ENCODE data around the gene SMYD2. TPM values are rescaled to one million over a fixed set of nuclear protein-coding genes. Genes with fewer than 3 reads are reported as not detected.

The SMYD2 gene
- total RNA-seq, 1 donor from 2014 or later, result 18.2 TPM

GRCh38 chr1:214362188-214362882 lies 81.4 kb downstream of the SMYD2 start:
- intact Hi-C loops (cut with DNase I), result no loop called here
- no peaks in the 10 kb centered on the region for H3K4me1 ChIP-seq
- no peak overlapping the region for H3K4me3 ChIP-seq
- no peak for DNase-seq (ENCODE audit: extremely low spot score in 2 of 2)
- H3K27ac ChIP-seq, result peak overlapping the region; percentile 33
- no peaks in the 10 kb centered on the region for H3K9me3 ChIP-seq
- no peaks in the 10 kb centered on the region for H3K27me3 ChIP-seq
- peaks cover 0 to 28% of the 10 kb centered on the region in 2 donors for H3K36me3 ChIP-seq
- TF ChIP-seq POLR2AphosphoS5 (IDR thresholded peaks at IDR 0.05; ENCODE audit: insufficient read depth in 1 of 2, low read depth in 1 of 2), result no peak
- TF ChIP-seq, protein P1, sequence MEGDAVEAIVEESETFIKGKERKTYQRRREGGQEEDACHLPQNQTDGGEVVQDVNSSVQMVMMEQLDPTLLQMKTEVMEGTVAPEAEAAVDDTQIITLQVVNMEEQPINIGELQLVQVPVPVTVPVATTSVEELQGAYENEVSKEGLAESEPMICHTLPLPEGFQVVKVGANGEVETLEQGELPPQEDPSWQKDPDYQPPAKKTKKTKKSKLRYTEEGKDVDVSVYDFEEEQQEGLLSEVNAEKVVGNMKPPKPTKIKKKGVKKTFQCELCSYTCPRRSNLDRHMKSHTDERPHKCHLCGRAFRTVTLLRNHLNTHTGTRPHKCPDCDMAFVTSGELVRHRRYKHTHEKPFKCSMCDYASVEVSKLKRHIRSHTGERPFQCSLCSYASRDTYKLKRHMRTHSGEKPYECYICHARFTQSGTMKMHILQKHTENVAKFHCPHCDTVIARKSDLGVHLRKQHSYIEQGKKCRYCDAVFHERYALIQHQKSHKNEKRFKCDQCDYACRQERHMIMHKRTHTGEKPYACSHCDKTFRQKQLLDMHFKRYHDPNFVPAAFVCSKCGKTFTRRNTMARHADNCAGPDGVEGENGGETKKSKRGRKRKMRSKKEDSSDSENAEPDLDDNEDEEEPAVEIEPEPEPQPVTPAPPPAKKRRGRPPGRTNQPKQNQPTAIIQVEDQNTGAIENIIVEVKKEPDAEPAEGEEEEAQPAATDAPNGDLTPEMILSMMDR (IDR thresholded peaks at IDR 0.05), result no peak
- no peak for TF ChIP-seq POLR2A (IDR thresholded peaks at IDR 0.05)

DNA sequence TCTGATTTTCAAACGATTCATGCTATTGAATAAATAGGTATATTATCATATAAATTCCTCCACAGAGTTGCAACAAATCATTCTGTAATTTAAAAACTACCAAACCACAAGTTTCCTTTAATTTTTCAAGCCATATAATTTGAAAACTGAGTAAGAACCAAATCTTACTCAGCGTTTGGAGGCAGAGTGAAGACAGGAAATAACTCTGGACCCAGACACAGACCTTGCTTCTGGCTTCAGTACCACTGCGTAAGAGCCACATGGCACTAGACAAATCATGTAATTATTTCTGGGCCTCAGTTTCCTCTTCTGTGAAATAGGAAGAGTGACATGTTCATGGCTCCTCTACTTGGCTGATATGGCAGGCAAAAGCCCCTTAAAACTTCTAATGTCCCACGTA lies 82.4 kb downstream of the SMYD2 start:
- Histone ChIP-seq H3K36me3 (peaks cover 0 to 20% of the 10 kb centered on the region in 2 donors), H3K27ac (no peak overlapping the region)
- TF ChIP-seq POLR2AphosphoS5 (IDR thresholded peaks at IDR 0.05; ENCODE audit: insufficient read depth in 1 of 2, low read depth in 1 of 2) (no peak), POLR2A (IDR thresholded peaks at IDR 0.05) (no peak)
- TF ChIP-seq, protein P1 (IDR thresholded peaks at IDR 0.05), result no peak

GRCh38 chr1:214364386-214364785 lies 83.4 kb downstream of the SMYD2 start:
- no peak for DNase-seq (ENCODE audit: extremely low spot score in 2 of 2)
- H3K4me3 ChIP-seq, result no peak overlapping the region
- no peak for TF ChIP-seq POLR2A (IDR thresholded peaks at IDR 0.05)
- no peak for TF ChIP-seq POLR2AphosphoS5 (IDR thresholded peaks at IDR 0.05; ENCODE audit: insufficient read depth in 1 of 2, low read depth in 1 of 2)
- TF ChIP-seq, protein P1 (IDR thresholded peaks at IDR 0.05), result no peak
- H3K9me3 ChIP-seq, result no peaks in the 10 kb centered on the region
- H3K27me3 ChIP-seq, result no peaks in the 10 kb centered on the region
- H3K4me1 ChIP-seq, result no peaks in the 10 kb centered on the region
- intact Hi-C loops (cut with DNase I), result no loop called here
- H3K36me3 ChIP-seq, result peaks cover 0 to 20% of the 10 kb centered on the region in 2 donors
- no peak overlapping the region for H3K27ac ChIP-seq

More for the DNA sequence above, 82.4 kb downstream of the SMYD2 start:
- no peak overlapping the region for H3K4me3 ChIP-seq
- H3K9me3 ChIP-seq, result no peaks in the 10 kb centered on the region
- H3K4me1 ChIP-seq, result no peaks in the 10 kb centered on the region
- intact Hi-C loops (cut with DNase I), result no loop called here
- no peak for DNase-seq (ENCODE audit: extremely low spot score in 2 of 2)
- no peaks in the 10 kb centered on the region for H3K27me3 ChIP-seq

GRCh38 chr1:214364786-214365295 lies 83.9 kb downstream of the SMYD2 start:
- peaks cover 0 to 17% of the 10 kb centered on the region in 2 donors for H3K36me3 ChIP-seq
- intact Hi-C loops (cut with DNase I), result no loop called here

More at GRCh38 chr1:214364786-214365295, 83.9 kb downstream of the SMYD2 start:
- Histone ChIP-seq H3K9me3 (no peaks in the 10 kb centered on the region), H3K27ac (no peak overlapping the region), H3K4me1 (no peaks in the 10 kb centered on the region), H3K4me3 (no peak overlapping the region), H3K27me3 (no peaks in the 10 kb centered on the region)
- TF ChIP-seq POLR2A (IDR thresholded peaks at IDR 0.05), result no peak
- TF ChIP-seq POLR2AphosphoS5 (IDR thresholded peaks at IDR 0.05; ENCODE audit: insufficient read depth in 1 of 2, low read depth in 1 of 2), result no peak
- TF ChIP-seq, protein P1 (IDR thresholded peaks at IDR 0.05), result no peak
- DNase-seq (ENCODE audit: extremely low spot score in 2 of 2), result no peak
